HCT116 (cell line): Measurements from ENCODE around the gene STAM2. TPM values are rescaled to one million over a fixed set of nuclear protein-coding genes. Genes with fewer than 3 reads are reported as not detected.

Experiments used
- ATAC-seq: fragments of 200-7000 bp; cut with Tn5 transposase; 2 replicates; pipeline ENCODE4 v1.9.1; 2020; ENCODE audit warnings: mild to moderate bottlenecking, moderate library complexity
- BruUV-seq: library from RNA; stranded (reverse); fragments of 400-500 nt; replicated peaks from 2 replicates; lab custom pipeline; 2021; lab: Mats Ljungman, UMichigan
- CTCF ChIA-PET: fragments of 300-600 bp; sonication (Branson Sonifier 250); formaldehyde crosslinking; loops from one replicate; lab custom pipeline; 2021; ENCODE audit warnings: antibody characterized with exemption; lab: Charles Lee
- POLR2A ChIA-PET: fragments of 300-600, 350-600 bp; sonication (Branson Sonifier 250); formaldehyde crosslinking; loops from one replicate; lab custom pipeline; 2021; ENCODE audit warnings: antibody characterized with exemption; lab: Charles Lee
- RAD21 ChIA-PET, 2 experiments: fragments of 300-600 bp; sonication (Branson Sonifier 250); formaldehyde crosslinking; loops; one replicate each; lab custom pipeline; 2023; ENCODE audit warnings: low total read pairs in 2 of 2; ENCODE audit not compliant: uncharacterized antibody in 2 of 2, unreplicated experiment in 2 of 2, low non-redundant PET in 1 of 2; lab: Charles Lee
- DNase-seq: peaks from one replicate; pipeline ENCODE4 v3.0.0-alpha.2; 2010; ENCODE audit warnings: low read depth, low spot score
- H2AFZ ChIP-seq: fragments of 200-600 bp; shearing (Covaris generic), sonication (generic); 2 replicates; pipeline ENCODE4 v1.6.1; 2017; ENCODE audit warnings: low read depth, mixed run types, mixed read lengths, antibody characterized with exemption, low read length; ENCODE audit not compliant: poor library complexity, severe bottlenecking
- H3K27ac ChIP-seq: 2 replicates; pipeline ENCODE4 v1.5.1; 2012; ENCODE audit warnings: low read depth, low read length
- H3K27me3 ChIP-seq: fragments of 200-600 bp; sonication (generic); 2 replicates; pipeline ENCODE4 v1.6.1; 2016; ENCODE audit warnings: mixed run types, low read length, mixed read lengths; ENCODE audit not compliant: insufficient read depth
- H3K36me3 ChIP-seq, 2 experiments: fragments of 200-500 bp in 1 of 2; fragments of 200-600 bp in 1 of 2; sonication (Bioruptor generic) in 1 of 2; sonication (generic) in 1 of 2; 2 replicates each; pipeline versions ENCODE4 v1.5.1 to v1.6.1; 2014 to 2016; ENCODE audit warnings: low read length in 2 of 2, inconsistent platforms in 1 of 2, mixed read lengths in 1 of 2, mixed run types in 1 of 2; ENCODE audit not compliant: insufficient read depth in 2 of 2, control insufficient read depth in 1 of 2
- H3K4me1 ChIP-seq, 2 experiments: fragments of 200-600 bp in 1 of 2; sonication (generic) in 1 of 2; 2 replicates each; pipeline versions ENCODE4 v1.5.1 to v1.6.1; 2012 to 2017; ENCODE audit warnings: low read length in 2 of 2, inconsistent platforms in 1 of 2, mild to moderate bottlenecking in 1 of 2, mixed read lengths in 1 of 2, mixed run types in 1 of 2, moderate library complexity in 1 of 2; ENCODE audit not compliant: insufficient read depth in 2 of 2, control insufficient read depth in 1 of 2
- H3K4me2 ChIP-seq: fragments of 200-600 bp; sonication (generic); 2 replicates; pipeline ENCODE4 v1.6.1; 2017; ENCODE audit warnings: mixed run types, low read length, mixed read lengths
- H3K4me3 ChIP-seq, 2 experiments: fragments of 200-600 bp in 1 of 2; sonication (generic) in 1 of 2; replicated peaks in 1 of 2; 2 replicates each; pipeline ENCODE4 v1.5.1; 2011 to 2016; ENCODE audit warnings: low read length in 2 of 2, control low read depth in 1 of 2, low read depth in 1 of 2, mild to moderate bottlenecking in 1 of 2, mixed read lengths in 1 of 2, mixed run types in 1 of 2
- H3K79me2 ChIP-seq: fragments of 200-600 bp; sonication (generic); 2 replicates; pipeline ENCODE4 v1.6.1; 2017; ENCODE audit warnings: mild to moderate bottlenecking, mixed run types, low read length, moderate library complexity, mixed read lengths; ENCODE audit not compliant: insufficient read depth
- H3K9ac ChIP-seq: fragments of 200-600 bp; sonication (generic); 2 replicates; pipeline ENCODE4 v1.6.1; 2016; ENCODE audit warnings: low read length, mixed read lengths
- H3K9me2 ChIP-seq: fragments of 200-600 bp; sonication (generic), shearing (Covaris generic); 2 replicates; pipeline ENCODE4 v1.6.1; 2017; ENCODE audit warnings: mixed run types, mild to moderate bottlenecking, moderate library complexity; ENCODE audit not compliant: insufficient read depth
- H3K9me3 ChIP-seq, 2 experiments: fragments of 200-500 bp in 1 of 2; fragments of 200-600 bp in 1 of 2; sonication (Bioruptor generic) in 1 of 2; sonication (generic) in 1 of 2; 2 replicates each; pipeline ENCODE4 v1.6.1; 2014 to 2017; ENCODE audit warnings: low read length in 2 of 2, mixed read lengths in 2 of 2, inconsistent platforms in 1 of 2, low read depth in 1 of 2, mild to moderate bottlenecking in 1 of 2, mixed run types in 1 of 2, moderate library complexity in 1 of 2; ENCODE audit not compliant: control insufficient read depth in 1 of 2, insufficient read depth in 1 of 2
- H4K20me1 ChIP-seq: fragments of 200-600 bp; sonication (generic), shearing (Covaris generic); 2 replicates; pipeline ENCODE4 v1.6.1; 2017; ENCODE audit warnings: mixed run types, mild to moderate bottlenecking, moderate library complexity; ENCODE audit not compliant: insufficient read depth
- CEBPB ChIP-seq: IDR thresholded peaks from 2 replicates; pipeline ENCODE4 v1.6.1; 2012; ENCODE audit warnings: low read depth
- EZH2 ChIP-seq: fragments of 200-600 bp; sonication (generic); IDR thresholded peaks from 2 replicates; pipeline ENCODE4 v1.6.1; 2017; ENCODE audit warnings: antibody characterized with exemption, mixed run types
- JUND ChIP-seq: IDR thresholded peaks from 2 replicates; pipeline ENCODE4 v1.6.1; 2012
- POLR2A ChIP-seq: IDR thresholded peaks from 2 replicates; pipeline ENCODE4 v1.7.0; 2011; ENCODE audit warnings: borderline replicate concordance; ENCODE audit not compliant: insufficient read depth, insufficient read length; ENCODE audit errors: extremely low read depth
- SP1 ChIP-seq: IDR thresholded peaks from 2 replicates; pipeline ENCODE4 v1.6.1; 2012; ENCODE audit warnings: low read depth
- intact Hi-C: fragments of 100-400 bp; cut with micrococcal nuclease; formaldehyde crosslinking; loops from 2 replicates; pipeline ENCODE4 v1.10.0; 2022
- total RNA-seq: library from RNA; stranded (reverse); gene quantifications from one replicate; pipeline ENCODE4 v1.2.1, GENCODE V29; 2021; ENCODE audit not compliant: unreplicated experiment
- TF ChIP-seq, protein P1 (sequence below), 3 experiments: fragments of 200-600 bp in 1 of 3; sonication (generic) in 1 of 3; IDR thresholded peaks in 2 of 3; conservative IDR thresholded peaks in 1 of 3; 2 replicates each; pipeline ENCODE4 v1.5.1; 2012 to 2017; ENCODE audit warnings: low read depth in 2 of 3, low read length in 2 of 3, antibody characterized with exemption in 1 of 3, borderline replicate concordance in 1 of 3, control low read depth in 1 of 3, mild to moderate bottlenecking in 1 of 3, mixed read lengths in 1 of 3, mixed run types in 1 of 3, moderate library complexity in 1 of 3; ENCODE audit not compliant: insufficient read depth in 1 of 3
- TF ChIP-seq, protein P2 (sequence below): IDR thresholded peaks from 2 replicates; pipeline ENCODE4 v1.6.1; 2011; ENCODE audit warnings: mild to moderate bottlenecking, low read length, moderate library complexity; ENCODE audit not compliant: insufficient replicate concordance; ENCODE audit errors: extremely low read depth
- TF ChIP-seq, protein P3 (sequence below): IDR thresholded peaks from 2 replicates; pipeline ENCODE4 v1.6.1; 2012

STAM2 gene
- total RNA-seq, 1 experiment from 2014 or later: 19.2 TPM

DNA sequence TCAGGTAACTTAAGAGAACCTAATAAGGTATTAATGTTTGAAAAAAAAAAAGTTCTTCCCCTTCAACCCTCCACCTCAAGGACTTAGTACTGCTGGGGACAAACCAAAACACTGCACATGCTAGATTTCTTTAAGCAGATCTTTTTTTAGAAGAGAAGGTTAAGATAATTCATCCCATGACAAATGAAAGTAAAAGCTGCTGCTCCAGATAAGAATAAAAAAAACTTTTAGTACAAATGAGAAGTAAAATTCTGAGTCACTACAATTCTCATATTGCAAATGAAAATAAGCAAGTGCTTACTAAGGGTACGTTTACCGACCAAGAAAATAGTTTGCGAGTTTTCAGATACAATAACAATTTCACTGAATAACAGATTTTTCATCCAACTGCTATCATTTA is 8.9 kb downstream of the STAM2 start:
- Histone ChIP-seq H3K79me2 (peaks cover 62% of the 10 kb centered on the region), H3K27me3 (no peaks in the 10 kb centered on the region), H2AFZ (no peak overlapping the region), H3K4me3 (no peak overlapping the region), H3K4me1 (no peaks in the 10 kb centered on the region), H3K27ac (no peak overlapping the region), H3K9me2 (no peaks in the 10 kb centered on the region), H3K9ac (no peak overlapping the region), H3K4me2 (no peak overlapping the region), H3K9me3 (no peaks in the 10 kb centered on the region), H4K20me1 (no peaks in the 10 kb centered on the region), H3K36me3 (no peaks in the 10 kb centered on the region)
- TF ChIP-seq POLR2A: no peak
- no peak for TF ChIP-seq CEBPB
- TF ChIP-seq SP1: no peak
- TF ChIP-seq, protein P1, sequence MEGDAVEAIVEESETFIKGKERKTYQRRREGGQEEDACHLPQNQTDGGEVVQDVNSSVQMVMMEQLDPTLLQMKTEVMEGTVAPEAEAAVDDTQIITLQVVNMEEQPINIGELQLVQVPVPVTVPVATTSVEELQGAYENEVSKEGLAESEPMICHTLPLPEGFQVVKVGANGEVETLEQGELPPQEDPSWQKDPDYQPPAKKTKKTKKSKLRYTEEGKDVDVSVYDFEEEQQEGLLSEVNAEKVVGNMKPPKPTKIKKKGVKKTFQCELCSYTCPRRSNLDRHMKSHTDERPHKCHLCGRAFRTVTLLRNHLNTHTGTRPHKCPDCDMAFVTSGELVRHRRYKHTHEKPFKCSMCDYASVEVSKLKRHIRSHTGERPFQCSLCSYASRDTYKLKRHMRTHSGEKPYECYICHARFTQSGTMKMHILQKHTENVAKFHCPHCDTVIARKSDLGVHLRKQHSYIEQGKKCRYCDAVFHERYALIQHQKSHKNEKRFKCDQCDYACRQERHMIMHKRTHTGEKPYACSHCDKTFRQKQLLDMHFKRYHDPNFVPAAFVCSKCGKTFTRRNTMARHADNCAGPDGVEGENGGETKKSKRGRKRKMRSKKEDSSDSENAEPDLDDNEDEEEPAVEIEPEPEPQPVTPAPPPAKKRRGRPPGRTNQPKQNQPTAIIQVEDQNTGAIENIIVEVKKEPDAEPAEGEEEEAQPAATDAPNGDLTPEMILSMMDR (IDR thresholded peaks at IDR 0.05 in 2 of 3, conservative IDR thresholded peaks at IDR 0.05 in 1 of 3; ENCODE audit: borderline replicate concordance in 1 of 3, insufficient read depth in 1 of 3, low read depth in 2 of 3, low read length in 2 of 3): no peak
- TF ChIP-seq, protein P2, sequence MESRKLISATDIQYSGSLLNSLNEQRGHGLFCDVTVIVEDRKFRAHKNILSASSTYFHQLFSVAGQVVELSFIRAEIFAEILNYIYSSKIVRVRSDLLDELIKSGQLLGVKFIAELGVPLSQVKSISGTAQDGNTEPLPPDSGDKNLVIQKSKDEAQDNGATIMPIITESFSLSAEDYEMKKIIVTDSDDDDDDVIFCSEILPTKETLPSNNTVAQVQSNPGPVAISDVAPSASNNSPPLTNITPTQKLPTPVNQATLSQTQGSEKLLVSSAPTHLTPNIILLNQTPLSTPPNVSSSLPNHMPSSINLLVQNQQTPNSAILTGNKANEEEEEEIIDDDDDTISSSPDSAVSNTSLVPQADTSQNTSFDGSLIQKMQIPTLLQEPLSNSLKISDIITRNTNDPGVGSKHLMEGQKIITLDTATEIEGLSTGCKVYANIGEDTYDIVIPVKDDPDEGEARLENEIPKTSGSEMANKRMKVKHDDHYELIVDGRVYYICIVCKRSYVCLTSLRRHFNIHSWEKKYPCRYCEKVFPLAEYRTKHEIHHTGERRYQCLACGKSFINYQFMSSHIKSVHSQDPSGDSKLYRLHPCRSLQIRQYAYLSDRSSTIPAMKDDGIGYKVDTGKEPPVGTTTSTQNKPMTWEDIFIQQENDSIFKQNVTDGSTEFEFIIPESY: no peak
- TF ChIP-seq EZH2: no peak
- TF ChIP-seq JUND: no peak
- TF ChIP-seq, protein P3, sequence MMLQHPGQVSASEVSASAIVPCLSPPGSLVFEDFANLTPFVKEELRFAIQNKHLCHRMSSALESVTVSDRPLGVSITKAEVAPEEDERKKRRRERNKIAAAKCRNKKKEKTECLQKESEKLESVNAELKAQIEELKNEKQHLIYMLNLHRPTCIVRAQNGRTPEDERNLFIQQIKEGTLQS: no peak
- intact Hi-C loops: no loop called here
- RAD21 ChIA-PET: no interaction called here
- no TSS peak for BruUV-seq
- CTCF ChIA-PET: no interaction called here
- POLR2A ChIA-PET: no interaction called here
- ATAC-seq (no peak), DNase-seq (no peak)
